ENCODE results near the gene CIBAR2. TPM values are rescaled to one million over a fixed set of nuclear protein-coding genes. Genes with fewer than 3 reads are reported as not detected.

The CIBAR2 gene
- total RNA-seq, 1 experiment from 2014 or later = not detected

GRCh38 chr16:85145188-85145587, 32.9 kb upstream of the CIBAR2 start:
- Histone ChIP-seq H3K79me2 (ENCODE audit: insufficient read depth, low read length) (no peaks in the 10 kb centered on the region), H4K20me1 (ENCODE audit: control insufficient read depth, insufficient read depth, insufficient read length) (no peaks in the 10 kb centered on the region), H3K23me2 (ENCODE audit: insufficient read length, low read depth, low read length, poor library complexity, severe bottlenecking) (no peaks in the 10 kb centered on the region), H3K4me2 (ENCODE audit: insufficient read depth, insufficient read length, low read length) (no peak overlapping the region), H3K4me1 (ENCODE audit: insufficient read depth, low read length) (no peaks in the 10 kb centered on the region), H2BK15ac (ENCODE audit: low read depth, low read length) (no peak overlapping the region), H2BK5ac (ENCODE audit: insufficient read length, low read length) (no peak overlapping the region), H2AK5ac (ENCODE audit: insufficient read length, low read length) (no peak overlapping the region), H2AFZ (ENCODE audit: low read length) (no peak overlapping the region), H4K91ac (ENCODE audit: insufficient read length, low read depth, low read length) (no peak overlapping the region), H3K27me3 (ENCODE audit: insufficient read depth, low read length) (no peaks in the 10 kb centered on the region), H3K56ac (ENCODE audit: insufficient read length, low read depth, low read length) (no peak overlapping the region), H2BK12ac (ENCODE audit: insufficient read length, low read depth, low read length) (no peak overlapping the region), H4K8ac (replicated peaks; ENCODE audit: insufficient read length, low read depth, low read length) (no peak overlapping the region), H3K4ac (ENCODE audit: low read depth, low read length) (no peak overlapping the region), H2BK20ac (ENCODE audit: low read depth, low read length, poor library complexity, severe bottlenecking) (no peak overlapping the region), H3K14ac (ENCODE audit: insufficient read depth, low read length) (no peak overlapping the region; the same call in 1 of the 2 replicates), H3K18ac (ENCODE audit: insufficient read length, low read depth, low read length) (no peak overlapping the region), H3K79me1 (ENCODE audit: insufficient read depth, low read depth, low read length, poor library complexity, severe bottlenecking) (no peaks in the 10 kb centered on the region), H3K27ac (ENCODE audit: insufficient read length, low read depth, low read length) (no peak overlapping the region), H3T11ph (ENCODE audit: low read length) (no peak overlapping the region), H4K5ac (ENCODE audit: insufficient read length, low read depth, low read length) (no peak overlapping the region), H3K9ac (ENCODE audit: extremely low read depth, insufficient read length, low read length) (no peak overlapping the region), H3K9me3 (ENCODE audit: control insufficient read depth, low read depth, low read length) (no peaks in the 10 kb centered on the region), H3K23ac (ENCODE audit: insufficient read length, low read depth, low read length) (no peak overlapping the region), H2BK120ac (ENCODE audit: low read depth, low read length, poor library complexity, severe bottlenecking) (no peak overlapping the region)
- Mint-ChIP-seq H3K4me3 (no peak overlapping the region), H3K27me3 (ENCODE audit: low read depth) (peaks cover 6% of the 10 kb centered on the region), H3K27ac (no peak overlapping the region), H3K36me3 (ENCODE audit: insufficient read depth in 1 of 3, low read depth in 3 of 3) (no peaks in the 10 kb centered on the region; a peak in 1 of 7 replicates), H3K4me1 (peaks cover 3 to 12% of the 10 kb centered on the region in 2 experiments; a peak in 2 of 4 replicates), H3K9me3 (no peaks in the 10 kb centered on the region)
- no peak for TF ChIP-seq CTCF (conservative IDR thresholded peaks at IDR 0.05)
- WGBS (ENCODE audit: extremely low coverage, insufficient read length, low lambda C conversion rate) = no CpG with 5 or more reads among the region's 10 CpGs
- DNase-seq = no peak

All from H9 (cell line).